GOT3 (cell line): ENCODE data around the gene PARVB.

Source experiments
- DNase-seq: peaks from one replicate; lab custom pipeline; 2025; ENCODE audit warnings: mixed read lengths; lab: John Stamatoyannopoulos, UW

Gene PARVB

GRCh38 chr22:44185237-44186120, 161.4 kb downstream of the PARVB start:
- DNase-seq = no peak

GRCh38 chr22:44186121-44186510, 162.0 kb downstream of the PARVB start:
- no peak for DNase-seq

- DNase-seq = no peak
Measured at GRCh38 chr22:44186737-44187136, 162.6 kb downstream of the PARVB start.

GRCh38 chr22:44187652-44188230, 163.6 kb downstream of the PARVB start:
- no peak for DNase-seq

- no peak for DNase-seq
Measured at GRCh38 chr22:44188316-44188715, 164.2 kb downstream of the PARVB start.

- no peak for DNase-seq
Measured at GRCh38 chr22:44188986-44189630, 165.0 kb downstream of the PARVB start.

GRCh38 chr22:44190381-44190976, 166.4 kb downstream of the PARVB start:
- DNase-seq = no peak

- DNase-seq = no peak
Measured at GRCh38 chr22:44191036-44191454, 166.9 kb downstream of the PARVB start.

- DNase-seq = no peak
Measured at GRCh38 chr22:44192098-44192815, 168.2 kb downstream of the PARVB start.

- DNase-seq = no peak
Measured at GRCh38 chr22:44192816-44193534, 168.9 kb downstream of the PARVB start.

- DNase-seq = no peak
Measured at GRCh38 chr22:44193535-44193891, 169.4 kb downstream of the PARVB start.

- no peak for DNase-seq
Measured at GRCh38 chr22:44194569-44194968, 170.5 kb downstream of the PARVB start.

- no peak for DNase-seq
Measured at GRCh38 chr22:44195189-44195871, 171.2 kb downstream of the PARVB start.

GRCh38 chr22:44196241-44196640, 172.1 kb downstream of the PARVB start:
- DNase-seq = no peak

- DNase-seq = no peak
Measured at GRCh38 chr22:44196731-44197131, 172.6 kb downstream of the PARVB start.

- no peak for DNase-seq
Measured at GRCh38 chr22:44197271-44197670, 173.2 kb downstream of the PARVB start.

GRCh38 chr22:44199164-44199563, 175.1 kb downstream of the PARVB start:
- DNase-seq = no peak

GRCh38 chr22:44199866-44200265, 175.8 kb downstream of the PARVB start:
- no peak for DNase-seq

- no peak for DNase-seq
Measured at GRCh38 chr22:44200451-44200850, 176.3 kb downstream of the PARVB start.

GRCh38 chr22:44200855-44201550, 176.9 kb downstream of the PARVB start:
- no peak for DNase-seq
